GM18861 (cell line): ENCODE data around the gene AMOTL1.

Experiments
- ATAC-seq: cut with Tn5 transposase; IDR thresholded peaks from one replicate; pipeline ENCODE4 v1.9.1; 2021; ENCODE audit not compliant: unreplicated experiment

AMOTL1 gene

GRCh38 chr11:94924612-94925011 is 156.5 kb downstream of the AMOTL1 start:
- no peak for ATAC-seq

GRCh38 chr11:94925422-94926270 is 157.5 kb downstream of the AMOTL1 start:
- peak; percentile 93 for ATAC-seq

- no peak for ATAC-seq
These were observed 158.1 kb downstream of the AMOTL1 start for GRCh38 chr11:94926271-94926625.
